Pulmonary artery endothelial cell (primary cell): Measurements from ENCODE around the gene LRRC73. TPM values are rescaled to one million over a fixed set of nuclear protein-coding genes. Genes with fewer than 3 reads are reported as not detected.
"Not testable (repeated sequence)": the region's sequence is repeated elsewhere in the genome, so short reads cannot be mapped to it uniquely, and the experiment has no call there.

Experiments used
- DNase-seq: peaks from one replicate; pipeline ENCODE4 v3.0.0-alpha.2; 2011; ENCODE audit warnings: low read depth, low spot score
- total RNA-seq: library from RNA; depleted of rRNA; stranded (reverse); fragments of >200 nt; gene quantifications from 2 replicates; pipeline ENCODE4 v1.2.3, GENCODE V29; 2014

Gene LRRC73
- total RNA-seq, 1 donor from 2014 or later = 0.20 TPM

- no peak for DNase-seq
These were observed 16.9 kb downstream of the LRRC73 start for GRCh38 chr6:43493230-43493629.

- no peak for DNase-seq
These were observed 17.5 kb downstream of the LRRC73 start for GRCh38 chr6:43492673-43493072.

GRCh38 chr6:43491750-43492661 is 18.1 kb downstream of the LRRC73 start:
- DNase-seq = no peak

- no peak for DNase-seq
These were observed 19.6 kb downstream of the LRRC73 start for GRCh38 chr6:43490523-43490939.

- no peak for DNase-seq
These were observed 20.7 kb downstream of the LRRC73 start for GRCh38 chr6:43489277-43490072.

- DNase-seq = no peak
These were observed 21.4 kb downstream of the LRRC73 start for GRCh38 chr6:43488667-43489276.

- DNase-seq = no peak
These were observed 28.4 kb downstream of the LRRC73 start for GRCh38 chr6:43481591-43482236.

- no peak for DNase-seq
These were observed 29.1 kb downstream of the LRRC73 start for GRCh38 chr6:43481075-43481474.

- DNase-seq = no peak
These were observed 32.2 kb downstream of the LRRC73 start for GRCh38 chr6:43478008-43478372.

GRCh38 chr6:43477235-43478007 is 32.7 kb downstream of the LRRC73 start, which contains the start of gene TJAP1:
Gene TJAP1 (plus strand): TSS chr6:43477570. CDS start chr6:43499002, 21,432 bp downstream.
- peak; percentile 59 for DNase-seq

- no peak for DNase-seq
These were observed 33.4 kb downstream of the LRRC73 start for GRCh38 chr6:43476746-43477145.

GRCh38 chr6:43475516-43475915 is 34.6 kb downstream of the LRRC73 start:
- no peak for DNase-seq

- DNase-seq = no peak
These were observed 37.6 kb downstream of the LRRC73 start for GRCh38 chr6:43472515-43472914.

- no peak for DNase-seq
These were observed 38.7 kb downstream of the LRRC73 start for GRCh38 chr6:43471399-43471798.

- no peak for DNase-seq
These were observed 40.2 kb downstream of the LRRC73 start for GRCh38 chr6:43469947-43470346.

- DNase-seq = no peak
These were observed 41.1 kb downstream of the LRRC73 start for GRCh38 chr6:43468748-43469681.

- DNase-seq = no peak
These were observed 41.9 kb downstream of the LRRC73 start for GRCh38 chr6:43468240-43468639.

- no peak for DNase-seq
These were observed 42.4 kb downstream of the LRRC73 start for GRCh38 chr6:43467752-43468151.

- not testable (repeated sequence) for DNase-seq
These were observed 42.9 kb downstream of the LRRC73 start for GRCh38 chr6:43467265-43467664.
